DOHH2 (cell line): Measurements from ENCODE around the gene CCR5AS.

ENCODE experiments used
- H3F3A ChIP-seq: fragments of 200-600 bp; sonication (generic), shearing (Covaris generic); 2 replicates; pipeline ENCODE4 v1.6.0; 2016; ENCODE audit warnings: antibody characterized with exemption, mild to moderate bottlenecking; ENCODE audit not compliant: control insufficient read depth, insufficient read depth
- H3K27ac ChIP-seq: fragments of 200-600 bp; sonication (generic); 2 replicates; pipeline ENCODE4 v1.5.1; 2014; ENCODE audit warnings: low read depth, mild to moderate bottlenecking, low read length, moderate library complexity
- H3K27me3 ChIP-seq: fragments of 200-600 bp; sonication (generic); 2 replicates; pipeline ENCODE4 v1.6.1; 2014; ENCODE audit warnings: mild to moderate bottlenecking, low read length, mixed read lengths; ENCODE audit not compliant: control insufficient read depth
- H3K36me3 ChIP-seq: fragments of 200-600 bp; sonication (generic); 2 replicates; pipeline ENCODE4 v1.6.1; 2014; ENCODE audit warnings: mild to moderate bottlenecking, low read length, moderate library complexity, mixed read lengths; ENCODE audit not compliant: control insufficient read depth
- H3K4me1 ChIP-seq: fragments of 200-600 bp; sonication (generic); 2 replicates; pipeline ENCODE4 v1.6.1; 2014; ENCODE audit warnings: mild to moderate bottlenecking, low read length, mixed read lengths; ENCODE audit not compliant: control insufficient read depth
- H3K4me2 ChIP-seq: fragments of 200-600 bp; sonication (generic); 2 replicates; pipeline ENCODE4 v1.6.0; 2014; ENCODE audit warnings: mild to moderate bottlenecking, low read length, moderate library complexity
- H3K4me3 ChIP-seq: fragments of 200-600 bp; sonication (generic); 2 replicates; pipeline ENCODE4 v1.5.1; 2014; ENCODE audit warnings: mild to moderate bottlenecking, low read length, mixed read lengths
- H3K79me2 ChIP-seq: fragments of 200-600 bp; sonication (generic); 2 replicates; pipeline ENCODE4 v1.6.1; 2014; ENCODE audit warnings: mild to moderate bottlenecking, low read length, mixed read lengths; ENCODE audit not compliant: control insufficient read depth
- H3K9me2 ChIP-seq: fragments of 200-600 bp; sonication (generic); replicated peaks from 2 replicates; pipeline ENCODE4 v1.6.1; 2014; ENCODE audit warnings: mild to moderate bottlenecking, low read length, mixed read lengths; ENCODE audit not compliant: control insufficient read depth
- H3K9me3 ChIP-seq: fragments of 200-600 bp; sonication (generic); 2 replicates; pipeline ENCODE4 v1.6.1; 2014; ENCODE audit warnings: antibody characterized with exemption, low read length, mixed read lengths; ENCODE audit not compliant: control insufficient read depth, insufficient read depth
- H4K20me1 ChIP-seq: fragments of 200-600 bp; sonication (generic); 2 replicates; pipeline ENCODE4 v1.6.0; 2014; ENCODE audit warnings: low read depth, mild to moderate bottlenecking, antibody characterized with exemption, low read length, moderate library complexity; ENCODE audit not compliant: control insufficient read depth, insufficient read depth
- EZH2phosphoT487 ChIP-seq: fragments of 200-600 bp; sonication (generic); IDR thresholded peaks from 2 replicates; pipeline ENCODE4 v1.6.1; 2017; ENCODE audit warnings: borderline replicate concordance, mild to moderate bottlenecking, antibody characterized with exemption, low read length, moderate library complexity, mixed read lengths
- TF ChIP-seq, protein P1 (sequence below): fragments of 200-600 bp; sonication (generic); IDR thresholded peaks from one replicate; pipeline ENCODE4 v1.5.1; 2014; ENCODE audit warnings: antibody characterized with exemption, mild to moderate bottlenecking, low read depth, low read length; ENCODE audit not compliant: poor library complexity, severe bottlenecking

The CCR5AS gene

GRCh38 chr3:46367811-46368210 is 39.1 kb downstream of the CCR5AS start:
- Histone ChIP-seq H3K4me2 (no peak overlapping the region), H4K20me1 (no peaks in the 10 kb centered on the region), H3K27me3 (peaks cover 56% of the 10 kb centered on the region), H3K79me2 (no peaks in the 10 kb centered on the region), H3K9me3 (no peaks in the 10 kb centered on the region), H3K9me2 (no peaks in the 10 kb centered on the region), H3F3A (no peaks in the 10 kb centered on the region), H3K4me1 (no peaks in the 10 kb centered on the region), H3K27ac (no peak overlapping the region), H3K4me3 (no peak overlapping the region), H3K36me3 (no peaks in the 10 kb centered on the region)
- TF ChIP-seq, protein P1, sequence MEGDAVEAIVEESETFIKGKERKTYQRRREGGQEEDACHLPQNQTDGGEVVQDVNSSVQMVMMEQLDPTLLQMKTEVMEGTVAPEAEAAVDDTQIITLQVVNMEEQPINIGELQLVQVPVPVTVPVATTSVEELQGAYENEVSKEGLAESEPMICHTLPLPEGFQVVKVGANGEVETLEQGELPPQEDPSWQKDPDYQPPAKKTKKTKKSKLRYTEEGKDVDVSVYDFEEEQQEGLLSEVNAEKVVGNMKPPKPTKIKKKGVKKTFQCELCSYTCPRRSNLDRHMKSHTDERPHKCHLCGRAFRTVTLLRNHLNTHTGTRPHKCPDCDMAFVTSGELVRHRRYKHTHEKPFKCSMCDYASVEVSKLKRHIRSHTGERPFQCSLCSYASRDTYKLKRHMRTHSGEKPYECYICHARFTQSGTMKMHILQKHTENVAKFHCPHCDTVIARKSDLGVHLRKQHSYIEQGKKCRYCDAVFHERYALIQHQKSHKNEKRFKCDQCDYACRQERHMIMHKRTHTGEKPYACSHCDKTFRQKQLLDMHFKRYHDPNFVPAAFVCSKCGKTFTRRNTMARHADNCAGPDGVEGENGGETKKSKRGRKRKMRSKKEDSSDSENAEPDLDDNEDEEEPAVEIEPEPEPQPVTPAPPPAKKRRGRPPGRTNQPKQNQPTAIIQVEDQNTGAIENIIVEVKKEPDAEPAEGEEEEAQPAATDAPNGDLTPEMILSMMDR: no peak
- TF ChIP-seq EZH2phosphoT487: no peak

DNA sequence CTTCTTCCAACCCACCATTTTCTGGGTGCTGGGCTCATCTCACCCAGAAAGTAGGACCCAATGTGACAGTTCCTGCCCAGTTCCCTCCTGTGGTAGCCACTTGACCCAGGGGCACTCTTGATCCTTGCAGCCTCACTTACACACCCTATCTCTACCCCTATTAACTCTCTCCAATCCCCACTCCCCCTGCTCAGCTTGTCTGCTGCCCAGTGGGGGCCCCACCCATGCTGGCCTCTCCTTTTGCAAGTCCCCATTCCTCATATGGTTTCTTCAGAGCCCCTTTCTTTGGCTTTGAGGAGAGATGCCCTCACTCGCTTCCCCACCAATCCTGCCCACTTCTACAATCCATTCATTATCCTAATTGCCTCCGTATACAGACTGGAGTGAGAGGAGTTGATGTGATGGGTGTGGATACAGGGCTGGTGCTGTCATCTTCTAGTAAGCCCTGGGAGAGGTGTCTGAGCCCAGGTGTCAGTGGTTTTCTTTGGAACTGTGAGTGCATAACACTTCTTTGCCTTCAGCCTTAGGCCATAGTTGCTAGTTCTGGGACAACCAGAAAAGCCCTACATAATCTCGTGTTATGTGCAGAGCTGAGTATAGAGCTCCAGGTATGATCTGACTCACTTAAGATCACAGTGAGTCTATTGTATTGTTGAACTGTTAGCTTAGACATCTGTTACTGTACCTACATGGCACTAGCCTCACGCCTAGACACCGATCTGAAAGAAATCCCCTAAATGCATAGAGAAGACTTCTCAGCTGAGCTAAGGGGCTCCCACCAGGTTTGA is 40.9 kb downstream of the CCR5AS start:
- no peaks in the 10 kb centered on the region for H3F3A ChIP-seq
- H3K9me3 ChIP-seq: no peaks in the 10 kb centered on the region
- H3K27ac ChIP-seq: no peak overlapping the region
- no peaks in the 10 kb centered on the region for H3K9me2 ChIP-seq
- H3K4me2 ChIP-seq: no peak overlapping the region
- H3K4me1 ChIP-seq: no peaks in the 10 kb centered on the region
- H3K27me3 ChIP-seq: peaks cover 54% of the 10 kb centered on the region
- no peaks in the 10 kb centered on the region for H3K79me2 ChIP-seq
- no peaks in the 10 kb centered on the region for H4K20me1 ChIP-seq
- no peaks in the 10 kb centered on the region for H3K36me3 ChIP-seq
- H3K4me3 ChIP-seq: no peak overlapping the region
- no peak for TF ChIP-seq EZH2phosphoT487
- TF ChIP-seq, protein P1: no peak

DNA sequence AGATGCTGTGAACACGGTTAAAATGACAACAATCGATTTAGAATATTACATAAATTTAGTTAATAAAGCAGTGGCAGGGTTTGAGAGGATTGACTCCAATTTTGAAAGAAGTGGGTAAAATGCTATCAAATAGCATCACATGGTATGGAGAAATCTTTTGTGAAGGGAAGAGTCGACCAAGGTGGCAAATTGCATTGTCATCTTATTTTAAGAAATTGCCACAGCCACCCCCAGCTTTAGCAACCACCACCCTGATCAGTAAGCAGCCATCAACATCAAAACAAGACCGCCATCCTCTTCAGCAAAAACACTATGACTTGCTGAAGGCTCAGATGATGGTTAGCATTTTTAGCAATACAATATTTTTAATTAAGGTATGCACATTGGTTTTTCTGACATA is 41.8 kb downstream of the CCR5AS start:
- H3K36me3 ChIP-seq: no peaks in the 10 kb centered on the region
- H3K27ac ChIP-seq: no peak overlapping the region
- no peaks in the 10 kb centered on the region for H3F3A ChIP-seq
- H3K4me2 ChIP-seq: no peak overlapping the region
- no peaks in the 10 kb centered on the region for H3K9me3 ChIP-seq
- H3K4me1 ChIP-seq: no peaks in the 10 kb centered on the region
- H3K79me2 ChIP-seq: no peaks in the 10 kb centered on the region
- H3K9me2 ChIP-seq: no peaks in the 10 kb centered on the region
- peaks cover 54% of the 10 kb centered on the region for H3K27me3 ChIP-seq
- H3K4me3 ChIP-seq: no peak overlapping the region
- H4K20me1 ChIP-seq: no peaks in the 10 kb centered on the region
- TF ChIP-seq, protein P1: no peak
- TF ChIP-seq EZH2phosphoT487: no peak
